GM19025 (cell line): Measurements from ENCODE around the gene ATP6V1A.

Experiments used
- ATAC-seq: cut with Tn5 transposase; IDR thresholded peaks from one replicate; pipeline ENCODE4 v1.9.1; 2021; ENCODE audit warnings: mild to moderate bottlenecking, low read depth, moderate library complexity; ENCODE audit not compliant: unreplicated experiment

ATP6V1A gene

DNA sequence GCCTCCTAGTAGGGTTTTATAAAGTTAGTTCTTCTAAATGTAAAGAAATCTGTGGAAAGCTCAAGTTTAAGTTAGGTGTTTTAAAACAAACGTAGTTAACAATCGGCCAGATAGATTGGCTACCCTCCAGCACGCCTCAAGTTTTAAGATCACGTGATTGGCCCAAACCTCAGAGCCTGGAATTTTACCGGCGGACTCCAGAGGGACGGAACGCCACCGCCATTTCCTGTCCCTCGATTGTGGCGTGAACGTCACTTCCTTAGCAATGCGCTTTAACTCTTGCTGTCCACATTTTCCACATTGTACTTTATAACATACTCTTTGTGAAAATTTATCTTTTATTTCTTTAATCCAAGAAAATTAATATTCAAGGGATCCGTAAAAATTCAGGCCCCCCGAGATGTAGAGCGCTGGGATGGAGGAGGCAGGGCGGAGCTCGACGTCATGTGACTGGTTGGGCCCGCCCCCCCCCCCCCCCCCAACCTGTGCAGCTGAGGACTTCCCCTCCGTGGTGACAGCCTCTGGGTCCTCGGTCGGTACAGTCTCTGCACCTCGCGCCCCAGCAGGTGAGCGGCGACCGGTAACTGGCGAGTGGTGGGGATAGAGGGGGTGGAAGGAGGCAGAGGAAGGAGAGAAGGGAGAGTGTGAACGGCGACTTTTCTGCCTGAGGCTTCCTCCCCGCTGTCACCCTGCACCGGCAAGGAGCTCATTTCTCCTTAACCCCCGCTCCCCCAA lies at the start of gene ATP6V1A:
Gene ATP6V1A (plus strand): TSS at position 488 of the 735 bp plus-strand sequence. CDS start 31,719 bp downstream, outside the sequence.
- ATAC-seq: peak; percentile 31

DNA sequence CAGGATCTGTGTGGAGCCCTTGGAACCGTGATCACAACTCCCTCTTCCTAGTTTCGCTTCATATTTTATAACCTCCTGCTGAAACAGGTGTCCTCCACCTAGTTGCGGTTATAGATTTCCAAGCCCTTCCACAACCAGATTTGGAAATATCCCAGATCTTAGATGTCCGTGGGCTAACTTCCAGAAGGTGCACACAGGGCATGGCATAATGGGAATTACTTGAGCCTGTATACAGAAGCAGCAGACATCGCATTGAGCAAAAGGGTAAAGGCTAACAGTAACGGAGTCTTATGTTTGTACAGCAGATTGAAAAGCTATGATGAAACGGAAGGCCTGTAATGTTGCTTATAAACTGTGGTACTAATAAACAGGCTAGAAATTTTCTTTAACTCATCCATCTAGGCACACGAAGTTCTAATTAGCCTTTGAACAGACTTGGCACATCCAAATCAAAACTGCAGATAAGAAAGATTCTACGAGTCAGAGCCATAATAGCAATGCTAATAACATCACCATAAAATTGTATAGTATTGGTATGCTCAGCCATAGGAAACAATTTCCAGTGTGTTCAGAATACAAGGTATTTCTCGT lies 49.2 kb upstream of the ATP6V1A start:
- no peak for ATAC-seq

- ATAC-seq: no peak
Observed at GRCh38 chr3:113698213-113698742, 48.6 kb upstream of the ATP6V1A start.

GRCh38 chr3:113698956-113699355 lies 47.9 kb upstream of the ATP6V1A start:
- ATAC-seq: no peak

DNA sequence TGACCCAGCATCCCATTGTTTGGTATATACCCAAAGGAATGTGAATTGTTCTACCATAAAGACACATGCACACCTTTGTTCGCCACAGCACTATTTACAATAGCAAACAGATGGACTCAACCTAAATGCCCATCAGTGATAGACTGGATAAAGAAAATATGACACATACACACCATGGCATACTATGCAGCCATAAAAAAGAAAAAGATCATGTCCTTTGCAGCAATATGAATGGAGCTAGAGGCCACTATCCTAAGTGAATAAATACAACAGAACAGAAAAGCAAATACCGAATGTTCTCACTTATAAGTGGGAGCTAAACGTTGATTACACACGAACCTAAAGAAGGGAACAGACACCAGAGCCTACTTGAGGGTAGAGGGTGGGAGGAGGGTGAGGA lies 39.0 kb upstream of the ATP6V1A start:
- no peak for ATAC-seq

GRCh38 chr3:113712129-113712528 lies 34.7 kb upstream of the ATP6V1A start:
- no peak for ATAC-seq

DNA sequence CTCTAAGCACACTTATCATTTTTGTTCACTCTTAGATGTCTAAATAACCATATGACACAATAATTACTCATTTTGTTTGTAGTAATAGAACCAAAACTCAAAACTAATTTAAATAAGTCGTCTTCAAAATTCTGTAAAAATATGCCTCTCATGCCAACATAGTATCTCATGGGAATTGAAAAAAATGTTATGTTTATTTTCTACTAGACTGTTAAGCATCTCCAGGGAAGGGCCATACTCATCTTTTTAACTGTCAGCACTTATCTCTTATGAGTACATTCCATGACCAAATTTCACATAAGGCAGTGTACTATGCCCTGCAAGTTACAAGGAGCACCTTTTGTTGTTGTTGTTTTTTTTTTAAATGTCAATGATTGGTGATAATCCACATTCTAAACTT lies 32.1 kb upstream of the ATP6V1A start:
- no peak for ATAC-seq

- ATAC-seq: no peak
Observed at GRCh38 chr3:113717308-113717707, 29.5 kb upstream of the ATP6V1A start.

DNA sequence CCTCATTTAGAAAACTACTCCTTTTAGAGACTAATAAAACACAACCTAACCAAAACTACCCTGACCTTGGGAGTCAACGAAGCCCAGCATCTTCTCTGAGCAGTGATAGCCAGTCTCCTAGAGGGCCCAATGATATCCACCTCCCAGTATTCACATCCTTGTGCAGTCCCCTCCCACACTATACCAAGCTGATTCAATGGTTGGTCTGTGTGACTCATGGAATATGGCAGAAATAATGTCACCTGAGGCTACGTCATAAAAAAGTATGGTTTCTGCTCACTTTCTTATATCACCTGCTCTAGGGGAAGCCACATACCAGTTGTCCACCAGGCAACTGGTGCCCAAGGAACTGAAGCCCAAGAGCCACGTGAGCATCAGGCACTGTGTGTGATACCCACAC lies 29.0 kb upstream of the ATP6V1A start:
- no peak for ATAC-seq

DNA sequence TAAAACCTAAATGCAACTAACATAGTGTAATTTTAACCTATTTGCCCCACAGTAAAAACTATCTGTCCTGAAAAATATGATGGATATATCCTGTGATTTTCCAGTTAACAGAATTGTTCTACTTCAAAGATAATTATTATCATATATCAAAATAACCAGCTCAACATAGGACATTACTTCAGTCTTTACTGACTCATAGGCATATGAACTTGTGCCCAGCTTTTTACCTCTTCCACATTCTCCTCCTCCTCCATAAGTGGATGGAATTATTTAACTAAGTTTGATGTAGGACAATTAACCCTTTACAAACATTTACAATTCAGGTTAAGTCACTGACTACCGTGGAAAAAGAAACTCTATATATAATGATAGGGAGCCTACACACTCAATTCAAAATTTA lies 27.5 kb upstream of the ATP6V1A start:
- ATAC-seq: no peak

- ATAC-seq: no peak
Observed at GRCh38 chr3:113719758-113720157, 27.1 kb upstream of the ATP6V1A start.

DNA sequence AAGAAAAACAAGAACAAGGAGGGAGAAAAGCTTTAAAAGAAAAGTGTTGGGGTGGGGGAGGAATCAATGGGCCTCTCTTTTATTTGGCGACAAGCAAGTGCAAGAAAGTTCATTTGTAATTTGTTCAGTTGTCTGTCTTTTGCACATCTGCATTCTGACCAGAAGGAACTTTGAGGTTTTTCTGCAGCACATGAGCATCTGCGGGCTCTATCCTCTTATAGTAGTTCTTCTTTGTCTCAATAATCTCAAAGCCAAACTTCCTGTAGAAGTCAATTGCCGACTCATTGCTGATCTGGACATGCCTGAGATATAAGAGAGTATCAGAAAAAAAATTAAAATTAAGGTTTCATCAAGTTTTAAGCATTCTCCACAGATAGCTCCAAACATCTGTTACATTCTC lies 25.2 kb upstream of the ATP6V1A start:
- no peak for ATAC-seq

GRCh38 chr3:113728661-113729060 lies 18.2 kb upstream of the ATP6V1A start:
- ATAC-seq: no peak

DNA sequence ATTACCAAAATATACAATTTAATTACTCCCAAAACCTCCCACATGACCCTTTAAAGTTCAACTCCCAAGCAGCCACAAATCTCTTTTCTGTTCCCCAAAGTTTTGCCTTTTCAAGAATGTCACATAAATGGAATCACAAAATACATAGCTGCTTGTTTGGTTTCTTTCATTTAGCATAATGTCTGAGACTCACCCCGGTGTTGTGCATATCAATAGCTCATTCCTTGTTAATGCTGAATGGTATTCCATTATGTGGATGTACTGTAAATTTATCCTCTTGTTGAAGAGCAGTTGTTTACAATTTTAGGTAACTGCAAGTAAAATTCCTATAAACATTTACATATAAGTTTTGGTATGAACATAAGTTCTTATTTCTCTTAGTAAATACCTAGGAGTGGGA lies 16.3 kb upstream of the ATP6V1A start:
- no peak for ATAC-seq

DNA sequence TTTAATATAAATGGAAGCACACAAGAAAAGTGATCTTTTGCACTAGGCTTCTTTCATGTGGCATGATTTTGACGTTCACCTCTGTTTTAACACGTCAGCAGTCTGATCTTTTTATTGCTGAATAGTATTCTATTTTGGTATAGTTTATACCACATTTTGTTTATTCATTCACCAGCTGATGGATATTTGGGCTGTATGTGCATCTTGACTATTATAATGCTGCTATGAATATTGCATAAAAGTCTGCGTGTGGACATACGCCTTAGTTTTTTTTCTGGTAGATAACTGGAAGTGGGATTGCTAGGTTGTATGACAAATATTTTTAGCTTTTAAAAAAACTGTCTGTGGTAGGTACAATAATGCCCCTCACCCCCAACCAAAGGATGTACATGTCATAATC lies 15.1 kb upstream of the ATP6V1A start:
- no peak for ATAC-seq

DNA sequence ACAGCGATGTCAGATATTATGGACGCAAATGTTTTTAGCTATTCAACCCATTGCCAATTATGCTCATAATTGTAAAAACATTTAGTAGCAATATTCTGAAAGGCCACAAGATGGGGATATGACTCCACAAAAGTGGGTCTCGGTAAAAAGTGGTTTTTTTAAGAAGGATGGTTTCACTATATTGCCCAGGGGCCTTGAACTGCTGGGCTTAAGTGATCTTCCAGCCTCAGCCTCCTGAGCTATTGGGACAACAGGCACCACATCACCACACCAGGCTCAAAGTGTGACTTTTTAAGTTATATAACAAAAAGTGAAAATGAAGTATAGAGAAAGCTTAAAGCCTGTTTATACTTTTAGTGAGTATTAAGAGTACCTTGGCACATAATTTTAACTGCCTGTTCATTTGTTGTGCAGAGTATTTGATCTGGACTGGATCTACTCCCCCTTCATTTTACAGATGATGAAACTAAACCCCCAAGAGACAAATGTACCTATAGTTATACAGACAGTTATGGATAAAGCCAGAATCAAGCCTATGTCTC lies 10.2 kb upstream of the ATP6V1A start:
- no peak for ATAC-seq

DNA sequence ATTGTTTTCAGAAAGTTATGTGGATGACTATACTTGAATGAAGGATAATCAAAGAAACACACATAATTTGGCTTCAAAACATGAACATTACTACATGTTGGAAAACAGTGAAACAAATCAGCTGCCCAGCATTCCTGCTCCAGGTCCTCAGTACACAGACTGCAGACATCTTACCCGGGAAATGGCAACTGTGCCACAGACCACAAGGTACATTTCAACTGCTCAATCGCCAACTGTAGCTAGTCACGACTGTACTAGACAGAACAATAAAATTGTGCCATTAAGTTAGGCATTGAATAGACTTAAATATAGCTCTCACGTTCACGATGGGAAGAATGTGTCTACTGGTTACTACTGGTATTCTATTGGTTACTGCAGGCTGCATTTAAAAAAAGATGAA lies 5.7 kb upstream of the ATP6V1A start:
- no peak for ATAC-seq

DNA sequence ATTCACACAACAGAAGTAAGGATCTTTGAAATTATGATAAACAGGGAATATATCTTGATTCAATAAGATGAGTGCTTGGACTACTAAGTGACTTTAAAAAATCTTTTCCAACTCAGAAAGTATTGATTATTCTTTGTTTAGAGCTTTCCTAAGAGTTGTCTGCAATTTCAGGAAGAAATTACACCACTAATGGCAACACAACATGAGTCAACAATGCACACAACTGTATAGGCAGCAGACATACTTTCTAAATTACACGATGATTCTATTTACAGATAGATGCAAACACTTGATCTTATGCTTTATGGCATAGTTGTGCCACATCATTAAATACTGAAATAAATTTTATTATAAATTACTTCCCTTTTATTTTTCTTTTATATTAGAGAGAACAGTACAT lies 5.2 kb upstream of the ATP6V1A start:
- no peak for ATAC-seq

GRCh38 chr3:113743006-113743630 lies 3.7 kb upstream of the ATP6V1A start:
- ATAC-seq: no peak

GRCh38 chr3:113744941-113745755 lies 1.7 kb upstream of the ATP6V1A start:
- peak; percentile 44 for ATAC-seq
